ENCODE results near the gene S100A9.

- no peak for TF ChIP-seq CTCF (IDR thresholded peaks at IDR 0.05)
- no peak for TF ChIP-seq POLR2A (IDR thresholded peaks at IDR 0.05)
These were observed 7.2 kb upstream of the S100A9 start for GRCh38 chr1:153350321-153350957.
